ENCODE measurements around the gene ARL4A. TPM values are rescaled to one million over a fixed set of nuclear protein-coding genes. Genes with fewer than 3 reads are reported as not detected.

Gene ARL4A
- total and polyA plus RNA-seq, 2 of the 8 experiments (the other 6 are each of a cell fraction or from before 2014, with no cell fraction given): 14.5 to 29.2 TPM

DNA sequence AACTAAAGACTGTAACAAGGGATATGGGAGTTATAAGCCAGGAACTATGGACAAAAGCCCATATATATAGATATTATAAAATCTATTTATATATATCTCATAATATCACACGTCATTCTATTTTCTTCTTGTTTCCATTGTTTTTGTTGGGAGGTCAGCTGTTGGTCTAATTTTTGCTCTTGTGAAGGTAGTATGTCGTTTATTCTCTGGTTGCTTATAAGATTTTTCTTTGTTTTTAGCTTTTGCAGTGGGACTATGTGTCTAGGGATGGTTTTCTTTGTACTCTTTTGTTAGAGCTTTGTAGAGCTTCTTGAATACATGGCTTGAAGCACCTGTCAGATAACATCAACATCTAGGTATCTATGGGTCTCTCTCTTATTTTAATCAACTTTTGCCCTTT is 14.0 kb downstream of the ARL4A start:
- Histone ChIP-seq H3K27me3 (replicated peaks in 1 of 4; ENCODE audit: control insufficient read depth in 3 of 4, extremely low read depth in 1 of 4, insufficient read depth in 3 of 4, low read length in 3 of 4) (no peaks in the 10 kb centered on the region), H3K4me1 (replicated peaks in 1 of 4; ENCODE audit: control insufficient read depth in 3 of 4, insufficient read depth in 4 of 4, low read length in 3 of 4) (no peaks in the 10 kb centered on the region), H3K27ac (ENCODE audit: low read depth, low read length) (no peak overlapping the region), H4K20me1 (replicated peaks in 1 of 2; ENCODE audit: control insufficient read depth in 1 of 2, insufficient read depth in 2 of 2, low read length in 2 of 2) (no peaks in the 10 kb centered on the region), H2BK120ac (replicated peaks; ENCODE audit: low read depth, low read length) (no peak overlapping the region), H4K5ac (ENCODE audit: insufficient read length, low read depth, low read length) (no peak overlapping the region), H3K79me2 (ENCODE audit: control insufficient read depth in 1 of 2, insufficient read depth in 2 of 2, low read length in 2 of 2) (no peaks in the 10 kb centered on the region), H3K4me3 (ENCODE audit: extremely low read depth in 1 of 4, insufficient read depth in 2 of 4, low read depth in 3 of 4, low read length in 4 of 4) (no peak overlapping the region), H3K4me2 (ENCODE audit: insufficient read depth in 1 of 2, low read depth in 2 of 2, low read length in 2 of 2) (no peak overlapping the region), H3K36me3 (ENCODE audit: control insufficient read depth in 2 of 4, insufficient read depth in 4 of 4, low read length in 3 of 4) (no peaks in the 10 kb centered on the region), H3K23me2 (ENCODE audit: low read depth, low read length) (no peaks in the 10 kb centered on the region), H3K14ac (ENCODE audit: insufficient read length) (no peak overlapping the region), H3K9ac (replicated peaks in 1 of 4; ENCODE audit: extremely low read depth in 1 of 4, low read depth in 3 of 4, low read length in 3 of 4) (no peak overlapping the region), H2AK5ac (ENCODE audit: low read depth, low read length) (no peak overlapping the region), H2BK20ac (ENCODE audit: low read length) (no peak overlapping the region), H2BK5ac (ENCODE audit: low read depth, low read length) (no peak overlapping the region), H4K91ac (replicated peaks; ENCODE audit: insufficient read length, low read length) (no peak overlapping the region), H3K79me1 (ENCODE audit: low read depth, low read length) (no peaks in the 10 kb centered on the region), H3K23ac (ENCODE audit: insufficient read length) (no peak overlapping the region), H2AFZ (ENCODE audit: low read length) (no peak overlapping the region), H3K56ac (replicated peaks; ENCODE audit: insufficient read length, low read depth, low read length) (no peak overlapping the region), H3K9me3 (ENCODE audit: insufficient read depth in 2 of 2, low read depth in 1 of 2, low read length in 1 of 2) (peaks cover 6 to 7% of the 10 kb centered on the region in 2 experiments; a peak in 2 of 4 replicates), H2BK12ac (ENCODE audit: low read depth, low read length) (no peak overlapping the region), H4K8ac (ENCODE audit: extremely low read depth, insufficient read depth, low read length) (no peak overlapping the region), H3K4ac (replicated peaks; ENCODE audit: insufficient read length, low read depth, low read length) (no peak overlapping the region), H3K18ac (ENCODE audit: extremely low read depth, low read length) (no peak overlapping the region), H2BK15ac (ENCODE audit: low read length) (no peak overlapping the region)
- ChIA-PET POLR2A (ENCODE audit: partially characterized antibody) (interaction anchor here (0.7 to 1.1 kb wide), 2 partner anchors 14 to 119 kb away, joined by 3 read pairs; partner anchors contain the start of gene ARL4A), CTCF (ENCODE audit: partially characterized antibody) (interaction anchor here (1.2 to 3.5 kb wide), 5 partner anchors 11 to 18 kb away, joined by 4 to 23 read pairs (median 4); partner anchors contain the start of gene ARL4A)
- WGBS, 2 experiments (ENCODE audit: extremely low coverage in 1 of 2, insufficient coverage in 1 of 2, insufficient read length in 1 of 2, insufficient replicate concordance in 2 of 2, low coverage in 1 of 2, low lambda C conversion rate in 2 of 2, missing lambda C conversion rate in 1 of 2): 87% methylated on average over 2 of the region's 2 CpGs; no CpG with 5 or more reads in 1 of the 2 experiments
- FAIRE-seq (no peak), DNase-seq (ENCODE audit: low read depth in 1 of 2, low spot score in 2 of 2) (no peak)
- no peak for TF ChIP-seq HDAC2 (IDR thresholded peaks at IDR 0.05; ENCODE audit: borderline replicate concordance in 1 of 2, low read depth in 2 of 2, low read length in 2 of 2)
- TF ChIP-seq HDAC6 (IDR thresholded peaks at IDR 0.05; ENCODE audit: low read depth, low read length): no peak
- TF ChIP-seq SIX5 (IDR thresholded peaks at IDR 0.05; ENCODE audit: low read depth, low read length): no peak

Measured in H1 (cell line).